NCI-H2081 treated with DMSO at 0.1 percent for 48 hours (cell line): ENCODE data around the gene GRAMD1C.
A peak's percentile ranks its signal among the peaks of the same experiment; 100 is the strongest.
"Not testable (repeated sequence)": the region's sequence is repeated elsewhere in the genome, so short reads cannot be mapped to it uniquely, and the experiment has no call there.

Experiments used
- DNase-seq: peaks from one replicate; lab custom pipeline; 2025; lab: John Stamatoyannopoulos, UW

The GRAMD1C gene

DNA sequence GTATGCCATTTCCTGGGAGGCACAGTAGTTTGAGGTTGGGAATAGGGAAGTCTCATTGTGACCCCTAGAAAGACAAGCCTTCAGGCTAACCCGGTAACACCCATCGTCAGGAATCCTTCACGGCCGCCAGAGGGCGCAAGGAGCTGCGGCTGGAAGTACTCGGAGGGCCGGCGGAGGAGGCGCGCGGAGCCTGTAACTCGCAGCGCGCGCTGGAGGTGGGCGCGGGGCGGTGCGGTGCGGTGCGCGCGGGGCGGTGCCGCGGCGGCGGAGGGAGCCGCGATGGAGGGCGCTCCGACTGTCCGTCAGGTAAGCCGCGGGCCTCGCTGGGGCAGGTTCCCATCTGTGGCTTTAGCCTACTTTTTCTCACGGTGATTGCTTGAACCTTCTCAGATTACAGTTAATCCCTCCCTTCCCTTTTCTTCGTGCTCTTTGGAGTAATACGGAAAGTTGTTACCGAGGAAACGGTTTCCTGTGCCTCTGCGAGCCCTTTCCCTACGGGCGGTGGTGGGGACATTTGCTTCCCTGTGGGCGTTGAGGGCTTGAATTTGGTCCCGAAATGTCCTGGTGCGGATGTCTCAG is at the start of gene GRAMD1C:
Gene GRAMD1C, plus strand, starts transcription at position 158 of the 579 bp plus-strand sequence. Its CDS starts 122 bp downstream, at position 280.
- DNase-seq = peak; percentile 65

DNA sequence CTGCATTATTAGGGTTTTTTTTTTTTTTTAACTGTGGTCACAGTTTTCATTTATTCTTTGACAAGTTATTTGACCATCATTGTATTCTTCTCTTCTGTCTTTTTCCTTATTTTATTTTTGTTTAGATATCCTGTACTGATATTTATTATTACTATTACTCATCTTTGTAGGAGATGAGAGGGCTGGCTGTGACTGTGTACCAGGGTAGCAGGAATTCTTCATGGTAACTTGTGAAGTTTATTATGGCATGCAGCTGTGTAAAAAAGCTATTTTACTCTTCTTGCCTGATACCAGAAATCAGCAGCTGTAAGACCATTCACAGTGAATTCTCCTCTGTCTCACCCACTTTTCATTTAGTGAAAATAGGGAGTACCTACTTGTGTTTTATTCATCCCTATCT is 47.2 kb upstream of the GRAMD1C start:
- no peak for DNase-seq

DNA sequence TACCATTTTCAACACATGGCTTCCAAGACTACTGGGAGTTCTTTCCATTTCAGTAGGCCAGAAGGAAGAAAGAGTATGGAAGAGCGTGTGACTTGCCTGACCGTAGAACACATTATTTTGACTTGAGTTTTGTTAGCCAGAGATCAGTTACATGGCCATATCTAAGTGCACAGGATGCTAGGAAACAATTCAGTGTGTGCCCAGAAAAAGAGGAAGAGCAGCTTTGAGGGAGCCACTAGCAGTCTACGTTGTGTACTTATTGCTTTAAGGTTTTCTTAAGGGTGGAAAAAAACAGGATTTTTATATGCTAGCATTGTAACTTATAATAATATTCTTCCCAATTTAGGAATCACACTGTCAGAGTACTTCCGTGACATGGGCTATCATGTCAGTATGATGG is 44.1 kb upstream of the GRAMD1C start:
- no peak for DNase-seq

DNA sequence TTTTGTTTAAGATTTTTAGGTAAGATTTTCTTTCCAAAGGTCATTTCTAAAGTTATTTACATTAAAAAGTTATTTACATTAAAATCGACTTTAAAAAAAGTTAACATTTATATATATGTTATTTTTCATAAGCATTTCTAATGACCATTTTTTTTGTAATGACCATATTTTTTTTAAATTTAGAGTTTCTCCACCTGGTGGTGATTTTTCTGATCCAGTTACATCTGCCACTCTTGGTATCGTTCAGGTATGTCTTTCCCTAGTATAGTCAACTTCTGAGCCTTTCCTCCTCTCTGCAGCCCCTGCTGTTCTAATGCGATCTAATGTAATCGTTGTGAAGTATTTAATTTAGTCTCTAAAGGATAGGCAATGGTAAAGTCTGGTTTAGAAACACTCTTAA is 42.9 kb upstream of the GRAMD1C start:
- no peak for DNase-seq

DNA sequence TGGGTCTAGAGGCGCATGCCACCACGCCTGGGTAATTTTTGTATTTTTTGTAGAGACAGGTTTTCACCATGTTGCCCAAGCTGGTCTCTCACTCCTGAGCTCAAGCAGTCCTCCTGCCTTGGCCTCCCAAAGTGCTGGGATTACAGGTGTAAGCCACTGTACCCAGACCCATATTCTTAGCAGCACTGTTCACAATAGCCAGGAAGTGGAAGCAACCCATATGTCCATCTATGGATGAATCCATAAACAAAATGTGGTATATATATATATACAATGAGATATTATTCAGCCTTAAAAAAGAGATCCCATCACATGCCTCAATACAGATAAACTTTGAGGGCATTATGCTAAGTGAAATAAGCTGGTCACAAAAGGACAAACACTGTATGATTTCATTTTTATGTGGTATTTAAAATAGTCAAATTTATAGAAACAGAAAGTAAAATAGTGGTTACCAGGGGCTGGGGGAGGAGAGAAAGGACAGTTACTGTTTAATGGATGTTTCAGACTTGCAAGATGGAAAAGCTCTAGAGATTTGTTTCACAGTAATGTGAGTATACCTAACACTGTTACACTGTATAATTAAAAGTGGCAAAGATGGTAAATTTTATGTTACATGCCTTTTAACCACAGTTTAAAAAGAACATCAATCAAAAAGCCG is 35.7 kb upstream of the GRAMD1C start:
- DNase-seq = no peak

DNA sequence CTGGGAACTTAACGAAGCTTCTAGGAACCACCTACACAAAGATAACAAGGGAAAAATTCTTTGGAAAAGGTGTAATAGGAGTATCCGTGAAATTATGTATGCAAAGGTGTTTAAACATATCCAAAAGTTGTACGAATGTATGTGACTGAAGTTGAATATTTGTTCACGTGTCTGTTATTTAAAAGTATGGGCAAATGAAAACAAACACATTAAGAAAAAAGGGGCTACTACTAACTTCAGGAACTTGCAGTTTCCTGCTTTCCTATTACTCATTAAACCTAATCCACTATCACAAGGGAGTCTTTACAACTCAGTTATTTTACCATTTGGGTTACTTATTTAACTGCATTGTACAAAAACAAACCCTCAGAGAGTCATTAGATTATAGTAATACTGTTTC is 33.9 kb upstream of the GRAMD1C start:
- no peak for DNase-seq

DNA sequence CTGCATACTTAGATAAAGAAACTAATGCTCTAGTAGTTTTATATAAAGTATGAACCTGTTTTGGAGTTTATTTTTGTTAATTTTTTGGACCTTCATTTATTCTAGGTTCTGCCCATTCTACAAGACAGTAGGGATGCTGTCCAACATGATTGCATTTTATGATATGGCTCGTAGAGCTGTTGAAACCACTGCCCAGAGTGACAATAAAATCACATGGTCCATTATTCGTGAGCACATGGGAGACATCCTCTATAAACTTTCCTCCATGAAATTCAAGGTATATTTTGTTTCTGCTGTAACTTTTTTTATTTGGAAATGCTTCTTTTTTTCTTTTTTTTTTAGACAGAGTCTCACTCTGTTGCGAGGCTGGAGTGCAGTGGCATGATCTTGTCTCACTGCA is 33.3 kb upstream of the GRAMD1C start:
- no peak for DNase-seq

DNA sequence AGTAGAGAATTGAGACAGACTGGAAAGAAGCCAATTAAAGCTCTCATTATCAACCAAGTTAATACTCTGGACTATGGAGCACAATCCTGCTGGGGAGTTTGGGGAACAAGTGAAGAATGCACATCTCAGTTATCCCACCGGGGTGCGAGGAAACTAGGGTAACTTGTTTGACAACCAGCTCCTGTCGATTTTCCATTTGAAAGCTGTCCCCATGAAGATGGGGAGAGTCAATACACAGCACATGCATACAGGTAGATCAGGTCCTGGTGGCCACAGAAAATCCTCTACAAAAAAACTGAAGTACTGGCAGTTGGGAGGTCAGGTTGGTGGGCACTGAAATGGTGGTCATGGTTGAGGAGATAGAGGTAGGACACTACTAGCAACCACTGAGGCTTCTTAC is 25.7 kb upstream of the GRAMD1C start:
- DNase-seq = no peak

DNA sequence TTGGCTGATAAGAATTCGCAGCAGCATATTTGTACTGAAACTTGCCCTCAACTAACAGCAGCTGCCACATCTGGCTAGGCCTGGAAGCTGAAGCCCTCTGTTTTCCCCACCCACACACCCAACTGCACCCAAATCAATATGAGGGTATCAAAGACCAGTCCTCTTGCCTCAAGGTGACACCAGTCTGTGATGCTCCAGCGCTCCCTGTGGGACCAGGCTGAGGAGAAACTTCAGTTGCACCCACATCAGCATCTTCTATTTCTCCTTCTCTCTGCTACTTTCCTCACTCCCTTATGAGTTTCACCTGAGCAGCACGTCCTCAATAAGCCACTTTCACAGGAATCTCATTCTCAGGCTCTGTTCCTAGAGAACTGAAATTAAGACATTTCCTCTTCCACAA is 18.7 kb upstream of the GRAMD1C start:
- no peak for DNase-seq

DNA sequence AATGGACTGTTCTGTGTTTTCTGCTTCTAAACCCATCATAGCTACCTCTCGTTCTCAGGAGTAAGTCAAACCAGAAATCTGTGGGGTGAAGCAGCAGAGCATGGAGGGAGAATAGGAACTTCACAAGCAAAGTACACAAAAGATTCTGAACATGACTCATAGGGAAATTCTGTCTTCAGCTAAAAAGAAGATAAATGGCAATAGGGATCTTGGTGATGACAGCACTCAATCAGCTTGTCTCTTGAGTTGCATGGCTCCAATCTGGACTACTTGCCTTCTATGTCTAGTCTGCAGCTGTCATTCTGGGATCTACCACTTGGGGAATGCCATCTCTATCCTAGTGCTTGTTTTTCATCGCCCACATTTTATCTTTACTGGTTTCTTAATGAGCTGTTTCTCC is 13.5 kb upstream of the GRAMD1C start:
- no peak for DNase-seq

DNA sequence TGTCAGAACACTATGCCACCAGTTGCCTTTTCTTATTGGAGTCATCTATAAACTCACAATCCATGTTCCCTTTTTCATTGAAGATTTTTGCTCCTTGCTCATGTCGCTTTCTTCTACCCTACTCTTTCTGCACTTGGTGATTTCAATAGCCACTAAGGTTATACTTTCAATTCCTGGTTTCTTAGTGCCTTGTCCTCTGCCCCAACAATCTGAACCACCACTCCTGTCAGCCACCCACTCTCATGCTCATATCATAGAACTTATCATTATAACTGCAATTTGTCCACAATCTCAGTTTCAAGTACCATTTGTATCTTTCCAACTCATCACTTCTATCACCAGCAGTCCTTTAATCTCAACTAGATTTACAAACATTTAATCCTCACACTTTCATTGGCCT is 10.0 kb upstream of the GRAMD1C start:
- DNase-seq = no peak

DNA sequence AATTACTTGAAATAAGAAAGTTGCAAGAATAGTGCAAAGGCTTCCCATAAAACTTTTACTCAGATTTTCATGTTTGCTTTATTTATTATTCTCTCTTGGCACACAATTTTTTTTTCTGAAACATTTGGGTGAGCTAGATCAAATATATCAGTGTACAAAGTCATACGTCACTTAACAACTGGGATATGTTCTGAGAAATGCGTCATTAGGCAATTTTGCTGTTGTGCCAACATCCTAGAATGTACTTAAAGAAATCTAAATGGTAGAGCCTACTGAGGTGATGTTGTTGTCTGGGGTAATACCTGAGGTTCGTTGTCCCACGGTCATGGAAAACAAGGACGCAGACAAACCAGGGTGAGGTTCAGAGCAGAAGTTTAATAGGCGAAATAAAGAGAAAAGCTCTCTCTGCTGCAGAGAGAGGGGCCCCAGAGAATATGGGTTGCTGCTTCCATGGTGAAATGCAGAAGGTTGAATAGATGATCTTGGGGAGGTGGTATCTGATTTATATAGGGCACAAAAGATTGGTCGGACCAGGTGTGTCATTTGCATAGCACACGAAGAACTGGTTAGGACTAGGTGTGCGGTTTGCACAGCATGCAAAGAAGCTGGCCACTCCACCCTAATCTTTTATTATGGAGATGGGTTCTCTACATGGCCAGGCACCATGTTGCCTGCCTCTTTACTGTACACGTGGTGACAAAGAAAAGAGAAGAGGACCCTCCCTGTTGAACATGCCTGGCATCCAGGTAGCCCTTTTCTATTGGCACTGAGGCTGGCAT is 8.8 kb upstream of the GRAMD1C start:
- no peak for DNase-seq

DNA sequence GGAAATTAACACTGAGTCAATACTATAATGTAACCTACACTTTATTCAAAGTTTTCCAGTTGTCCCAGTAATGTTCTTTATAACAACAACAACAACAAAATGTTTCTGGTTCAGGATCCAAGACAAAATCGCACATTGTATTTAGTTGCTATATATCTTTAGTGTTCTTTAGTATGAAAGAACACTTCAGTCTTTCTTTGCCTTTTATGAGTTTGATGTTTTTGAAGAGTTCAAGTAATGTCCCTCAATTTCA is 7.6 kb upstream of the GRAMD1C start:
- no peak for DNase-seq

DNA sequence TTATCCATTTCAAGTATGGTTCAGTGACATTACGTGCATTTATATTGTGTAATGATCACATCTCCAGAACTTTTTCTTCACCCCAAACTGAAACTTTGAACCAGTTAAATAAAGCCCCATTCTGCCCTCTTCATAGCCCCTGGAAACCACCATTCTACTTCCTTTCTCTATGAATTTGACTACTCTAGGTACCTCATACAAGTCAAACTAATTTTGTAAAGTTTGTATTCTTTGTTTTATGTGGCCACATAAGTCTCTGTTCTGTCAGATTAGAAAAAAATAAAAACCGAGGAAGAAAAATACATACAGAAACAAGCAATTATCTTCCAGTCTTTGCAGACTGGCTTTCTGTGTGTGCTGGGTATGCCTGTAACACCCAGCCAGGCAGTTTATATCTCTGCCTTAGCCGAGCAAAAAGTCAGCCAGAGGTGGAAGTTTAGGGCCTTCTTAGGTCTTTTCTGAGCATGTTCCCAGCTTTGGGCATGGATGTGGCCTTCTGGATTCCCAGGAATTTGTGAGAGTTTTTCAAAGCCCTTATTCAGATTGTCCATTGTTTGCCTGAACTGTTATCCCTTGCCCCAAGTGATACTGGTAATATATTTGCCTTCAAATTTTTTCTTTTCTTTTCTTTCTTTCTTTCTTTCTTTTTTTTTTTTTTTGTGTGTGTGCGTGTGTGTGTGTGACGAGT is 6.0 kb upstream of the GRAMD1C start:
- DNase-seq = no peak

DNA sequence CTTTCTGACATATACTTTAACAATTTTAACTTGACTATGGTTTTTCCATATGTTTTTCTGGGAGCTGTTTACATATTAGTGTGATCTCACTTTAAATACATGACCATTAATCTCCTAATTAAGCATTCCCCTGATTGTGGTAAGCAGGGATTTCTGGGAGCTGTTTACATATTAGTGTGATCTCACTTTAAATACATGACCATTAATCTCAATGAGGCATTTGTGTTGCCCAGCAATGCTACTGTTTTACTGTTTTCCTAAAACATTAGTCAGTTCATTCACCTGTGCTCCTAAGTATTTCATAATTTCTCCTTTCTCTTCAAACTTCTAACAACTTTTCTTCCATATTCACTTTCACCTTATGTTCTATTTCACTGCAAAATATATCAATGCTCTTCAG is 3.6 kb upstream of the GRAMD1C start:
- DNase-seq = no peak

DNA sequence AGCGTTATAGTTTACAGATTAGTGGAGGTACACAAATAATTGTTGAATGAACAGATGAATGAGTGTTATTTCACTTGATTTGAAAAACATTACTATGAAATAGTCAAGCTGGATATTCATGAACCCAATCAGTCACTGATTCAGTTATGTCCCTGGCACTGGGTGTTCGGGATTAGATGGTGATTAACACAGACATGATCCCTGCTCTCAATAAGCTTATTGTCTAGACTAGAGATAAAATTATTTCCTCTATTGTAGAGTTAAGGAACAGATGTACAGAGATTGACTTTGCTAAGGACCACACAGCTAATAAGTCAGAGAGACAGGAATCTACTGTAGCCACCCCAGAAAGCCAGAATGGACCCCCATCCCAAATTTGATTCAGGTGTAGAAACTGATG is 963 bp downstream of the GRAMD1C start:
- DNase-seq = no peak

DNA sequence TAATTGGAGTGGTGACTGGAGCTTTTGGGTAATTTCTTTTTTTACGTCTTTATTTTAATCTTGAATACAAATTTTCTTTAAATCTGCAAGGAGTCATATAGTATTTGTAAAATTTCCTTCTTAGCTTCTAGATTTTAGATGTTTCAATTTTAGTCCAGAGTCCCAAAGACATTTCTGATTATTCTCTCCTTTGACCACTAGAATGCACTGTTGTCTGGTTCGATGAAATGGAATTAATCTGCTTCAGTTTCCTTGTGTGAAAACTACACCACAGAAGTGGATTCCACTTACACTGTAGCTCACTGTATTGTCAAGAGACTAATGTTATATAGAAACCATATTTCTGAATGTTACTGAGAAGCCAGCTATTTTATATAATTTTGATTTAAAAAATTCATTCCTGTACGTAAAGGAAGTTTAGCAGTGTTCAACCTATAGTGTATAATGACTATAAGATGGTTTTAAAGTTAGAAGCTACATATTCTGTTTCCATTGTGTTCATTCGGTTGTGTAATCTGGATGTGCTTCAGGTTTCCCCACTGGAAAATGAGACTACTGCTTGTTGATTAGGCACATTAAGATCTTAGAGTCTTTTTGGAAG is 6.1 kb downstream of the GRAMD1C start:
- no peak for DNase-seq

DNA sequence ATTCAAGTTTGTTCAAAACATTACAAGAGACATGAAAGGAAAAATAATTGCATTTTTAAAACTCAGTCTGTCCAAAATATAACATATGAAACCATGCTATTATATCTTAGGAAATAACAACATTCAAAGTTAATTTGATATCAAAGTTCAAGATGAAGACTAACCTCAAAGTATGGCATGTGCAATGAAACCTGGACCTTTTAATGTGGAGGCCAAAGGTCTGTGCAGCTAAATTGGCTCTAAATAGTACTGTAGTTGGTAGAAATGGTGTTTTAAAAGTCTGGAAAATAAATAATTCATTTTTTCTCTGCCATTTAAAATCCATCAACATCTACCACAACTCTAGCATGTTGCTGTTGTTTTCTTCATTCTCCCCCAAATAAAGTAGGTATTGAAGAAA is 8.7 kb downstream of the GRAMD1C start:
- no peak for DNase-seq

DNA sequence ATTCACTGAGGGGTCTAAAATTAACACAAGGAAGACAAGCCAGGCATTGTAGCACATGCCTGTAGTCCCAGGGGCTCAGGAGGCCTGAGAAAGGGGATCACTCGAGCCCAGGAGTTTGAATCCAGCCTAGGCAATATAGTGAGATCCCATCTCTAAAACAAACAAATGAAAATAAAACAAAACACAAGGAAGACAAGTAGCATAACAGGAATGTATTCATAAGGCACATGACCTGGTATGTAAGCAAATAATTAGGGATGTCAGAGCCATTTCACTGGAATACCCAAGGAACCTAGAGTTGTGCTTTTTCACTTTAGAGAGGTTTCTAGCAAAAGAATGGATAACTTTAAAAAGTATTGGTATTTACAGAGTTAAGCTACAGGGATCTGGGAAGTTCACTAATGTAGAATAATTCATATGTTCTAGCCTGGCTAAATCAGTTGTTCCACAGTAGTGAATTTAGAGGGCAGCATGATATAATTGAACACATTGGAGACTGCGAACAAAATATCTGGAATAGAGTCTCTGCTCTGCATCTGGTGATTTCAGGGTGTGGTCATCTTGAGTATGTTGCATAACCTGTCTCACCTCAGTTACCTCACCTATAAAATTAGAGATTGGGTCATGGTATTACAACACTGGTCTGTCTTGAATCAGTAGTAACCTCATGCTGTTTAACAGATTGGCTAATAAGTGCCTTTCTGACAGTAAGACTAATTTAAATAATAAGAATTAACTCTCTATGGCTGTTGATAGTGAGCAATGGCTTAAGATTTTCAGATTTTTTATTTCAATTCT is 9.3 kb downstream of the GRAMD1C start:
- DNase-seq = no peak

DNA sequence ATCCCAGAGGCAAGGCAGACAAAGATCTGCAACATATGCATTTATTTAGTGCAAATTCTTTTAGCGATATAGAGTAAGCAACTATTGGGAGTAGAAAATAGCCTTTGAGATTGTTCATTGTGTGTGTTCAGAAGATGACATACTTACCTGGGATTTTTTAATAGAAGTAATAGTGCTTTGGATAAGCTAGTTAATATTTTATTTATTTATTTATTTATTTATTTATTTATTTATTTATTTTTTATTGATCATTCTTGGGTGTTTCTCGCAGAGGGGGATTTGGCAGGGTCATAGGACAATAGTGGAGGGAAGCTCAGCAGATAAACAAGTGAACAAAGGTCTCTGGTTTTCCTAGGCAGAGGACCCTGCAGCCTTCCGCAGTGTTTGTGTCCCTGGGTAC is 10.5 kb downstream of the GRAMD1C start:
- DNase-seq = not testable (repeated sequence)

DNA sequence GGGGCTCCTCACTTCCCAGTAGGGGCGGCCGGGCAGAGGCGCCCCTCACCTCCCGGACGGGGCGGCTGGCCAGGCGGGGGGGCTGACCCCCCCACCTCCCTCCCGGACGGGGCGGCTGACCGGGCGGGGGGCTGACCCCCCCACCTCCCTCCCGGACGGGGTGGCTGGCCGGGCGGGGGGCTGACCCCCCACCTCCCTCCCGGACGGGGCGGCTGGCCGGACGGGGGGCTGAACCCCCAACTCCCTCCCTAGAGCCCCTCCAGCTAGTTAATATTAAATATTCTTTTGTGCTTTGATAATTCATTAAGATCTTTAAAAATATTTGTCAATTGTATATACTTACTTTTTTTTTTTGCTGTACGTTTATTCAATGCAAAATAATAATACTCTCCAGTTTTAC is 11.3 kb downstream of the GRAMD1C start:
- not testable (repeated sequence) for DNase-seq

DNA sequence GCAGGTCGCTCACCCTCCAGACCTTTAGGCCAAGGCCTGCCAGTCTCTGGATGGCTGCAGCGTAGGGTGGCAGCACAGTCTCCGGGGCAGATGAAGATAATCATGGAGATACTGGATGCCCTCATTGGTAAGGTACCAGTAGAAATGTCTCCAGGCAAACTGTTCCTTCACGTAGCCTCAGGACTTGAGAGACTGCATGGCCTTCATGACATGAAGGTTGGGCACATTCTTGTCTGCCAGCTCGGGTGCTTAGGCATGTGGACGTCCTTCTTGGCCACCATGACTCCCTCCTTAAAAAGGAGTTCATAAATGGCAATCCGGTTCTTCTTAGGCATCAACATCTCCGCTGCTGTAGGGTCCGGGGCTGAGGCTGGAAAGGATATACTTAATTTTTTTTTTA is 11.8 kb downstream of the GRAMD1C start:
- not testable (repeated sequence) for DNase-seq
